ENCODE measurements around the gene USP19.

- TF ChIP-seq CTCF (IDR thresholded peaks at IDR 0.05; ENCODE audit: insufficient read depth, low read length, poor library complexity, severe bottlenecking) (no peak), EZH2phosphoT487 (conservative IDR thresholded peaks at IDR 0.05; ENCODE audit: low read length) (no peak)
Observed at GRCh38 chr3:49120438-49121131, at the start of gene USP19.

Measured in SU-DHL-6 (cell line).